Suprapubic skin (tissue), 4 donors: ENCODE measurements around the gene ANKRD40. TPM values are rescaled to one million over a fixed set of nuclear protein-coding genes. Genes with fewer than 3 reads are reported as not detected.

ENCODE experiments used
- DNase-seq, 2 donors: peaks; one replicate each; pipeline ENCODE4 v3.0.0-alpha.2; 2019; ENCODE audit warnings: low spot score in 2 of 2
- H3K27ac ChIP-seq: fragments of 200-600 bp; sonication (generic); one replicate; pipeline ENCODE4 v1.5.1; 2019
- H3K27me3 ChIP-seq: fragments of 200-600 bp; sonication (generic); one replicate; pipeline ENCODE4 v1.5.1; 2019
- H3K36me3 ChIP-seq: fragments of 200-600 bp; sonication (generic); one replicate; pipeline ENCODE4 v1.5.1; 2019
- H3K4me1 ChIP-seq: fragments of 200-600 bp; sonication (generic); one replicate; pipeline ENCODE4 v1.5.1; 2019
- H3K4me3 ChIP-seq: fragments of 200-600 bp; sonication (generic); one replicate; pipeline ENCODE4 v1.5.1; 2019; ENCODE audit warnings: mild to moderate bottlenecking
- H3K9me3 ChIP-seq: fragments of 200-600 bp; sonication (generic); one replicate; pipeline ENCODE4 v1.5.1; 2019
- CTCF ChIP-seq, 2 donors: fragments of 200-600 bp in 1 of 2; fragments of 450-650 bp in 1 of 2; sonication (generic) in 1 of 2; IDR thresholded peaks; one replicate each; pipeline ENCODE4 v1.5.1; 2016 to 2019; ENCODE audit warnings: antibody characterized with exemption in 2 of 2, mild to moderate bottlenecking in 1 of 2, moderate library complexity in 1 of 2
- EP300 ChIP-seq: sonication (generic); formaldehyde crosslinking; IDR thresholded peaks from one replicate; pipeline ENCODE4 v1.6.1; 2017; ENCODE audit warnings: antibody characterized with exemption
- POLR2A ChIP-seq, 2 donors: fragments of 450-650 bp; IDR thresholded peaks; one replicate each; pipeline ENCODE4 v1.6.1; 2017; ENCODE audit warnings: antibody characterized with exemption in 2 of 2, mild to moderate bottlenecking in 2 of 2, moderate library complexity in 2 of 2
- POLR2AphosphoS5 ChIP-seq, 3 donors: sonication (generic); formaldehyde crosslinking; IDR thresholded peaks; one replicate each; pipeline ENCODE4 v1.6.1; 2017; ENCODE audit warnings: antibody characterized with exemption in 3 of 3
- WGBS: methylation state at CpG from one replicate; pipeline ENCODE4 v1.1.5; 2018; 5-methylcytosine and 5-hydroxymethylcytosine counted together
- total RNA-seq, 4 donors: library from RNA; depleted of rRNA; stranded (reverse); fragments of >200 nt; gene quantifications; one replicate each; pipeline ENCODE4 v1.1.0, GENCODE V29; 2016

The ANKRD40 gene
- total RNA-seq, 4 donors from 2014 or later = 21.4 to 33.8 (median 26.6) TPM

GRCh38 chr17:50664788-50665458 lies 42.8 kb downstream of the ANKRD40 start:
- TF ChIP-seq POLR2A (IDR thresholded peaks at IDR 0.05) = no peak
- H3K4me3 ChIP-seq = no peak overlapping the region
- 86% methylated on average over 12 of the region's 12 CpGs for WGBS

DNA sequence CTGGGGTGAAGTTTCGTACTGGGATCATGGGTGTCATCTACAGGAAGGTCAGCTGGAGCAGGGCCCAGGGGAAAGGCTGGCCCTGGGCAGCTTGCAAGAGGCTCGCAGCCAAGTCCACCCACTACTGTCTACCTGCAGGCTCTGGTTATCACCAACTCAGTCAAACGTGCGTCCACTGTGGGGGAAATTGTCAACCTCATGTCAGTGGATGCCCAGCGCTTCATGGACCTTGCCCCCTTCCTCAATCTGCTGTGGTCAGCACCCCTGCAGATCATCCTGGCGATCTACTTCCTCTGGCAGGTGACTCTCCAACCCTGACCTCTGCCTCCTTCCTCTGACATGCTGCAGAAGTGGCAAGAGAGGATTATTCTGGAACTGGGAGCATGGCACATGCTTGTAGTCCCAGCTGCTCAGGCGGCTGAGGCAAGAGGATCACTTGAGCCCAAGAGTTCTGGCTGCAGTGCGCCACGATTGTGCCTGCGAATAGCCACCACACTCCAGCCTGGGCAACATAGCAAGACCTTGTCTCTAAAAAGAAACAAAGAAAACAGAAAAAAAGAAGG lies 43.8 kb downstream of the ANKRD40 start:
- 93% methylated on average over 8 of the region's 10 CpGs for WGBS

More at GRCh38 chr17:50664788-50665458, 42.8 kb downstream of the ANKRD40 start:
- no peak overlapping the region for H3K27ac ChIP-seq
- no peaks in the 10 kb centered on the region for H3K27me3 ChIP-seq
- H3K4me1 ChIP-seq = peaks cover 28% of the 10 kb centered on the region
- DNase-seq = no peak
- no peaks in the 10 kb centered on the region for H3K36me3 ChIP-seq
- H3K9me3 ChIP-seq = no peaks in the 10 kb centered on the region

DNA sequence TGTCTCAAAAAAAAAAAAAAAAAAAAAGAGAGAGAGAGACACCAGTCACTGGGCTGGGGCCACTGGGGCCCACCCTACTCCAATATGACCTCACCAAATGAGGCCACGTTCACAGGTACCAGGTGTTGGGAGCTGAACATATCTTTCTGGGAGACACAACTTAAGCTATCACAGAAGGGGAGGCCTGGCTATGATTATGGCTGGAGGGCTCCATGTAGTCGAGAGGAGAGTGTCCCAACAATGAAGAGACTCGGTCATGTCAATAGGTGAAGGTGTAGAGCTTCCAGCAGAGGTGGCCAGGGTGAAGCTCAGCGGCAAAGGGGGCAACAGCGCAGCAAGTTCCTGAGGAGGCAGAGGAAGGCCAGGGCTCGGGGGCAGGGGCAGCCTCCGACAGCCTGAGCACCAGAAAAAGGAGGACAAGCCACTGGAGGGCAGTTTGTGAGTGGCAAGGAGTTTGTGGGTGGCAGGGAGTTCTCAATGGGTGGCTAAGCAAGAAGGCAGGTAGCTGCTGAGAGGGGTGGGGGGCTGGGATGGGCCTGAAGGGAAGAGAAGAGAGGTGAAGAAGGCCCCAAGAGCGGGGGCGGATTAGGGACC lies 45.0 kb downstream of the ANKRD40 start:
- no peaks in the 10 kb centered on the region for H3K36me3 ChIP-seq
- no peak overlapping the region for H3K27ac ChIP-seq
- no peak overlapping the region for H3K4me3 ChIP-seq
- H3K27me3 ChIP-seq = no peaks in the 10 kb centered on the region
- H3K9me3 ChIP-seq = no peaks in the 10 kb centered on the region
- WGBS = 90% methylated on average over 9 of the region's 9 CpGs
- TF ChIP-seq CTCF (IDR thresholded peaks at IDR 0.05) (no peak), POLR2AphosphoS5 (IDR thresholded peaks at IDR 0.05) (no peak), POLR2A (IDR thresholded peaks at IDR 0.05) (no peak), EP300 (no peak)
- peaks cover 40% of the 10 kb centered on the region for H3K4me1 ChIP-seq
- peak in 1 of 2 donors; percentile 46 for DNase-seq

More for the DNA sequence above, 43.8 kb downstream of the ANKRD40 start:
- H3K27me3 ChIP-seq = no peaks in the 10 kb centered on the region
- no peak for DNase-seq
- TF ChIP-seq POLR2A (IDR thresholded peaks at IDR 0.05) = no peak
- no peak for TF ChIP-seq EP300
- no peak for TF ChIP-seq POLR2AphosphoS5 (IDR thresholded peaks at IDR 0.05)
- no peak for TF ChIP-seq CTCF (IDR thresholded peaks at IDR 0.05)
- H3K4me3 ChIP-seq = no peak overlapping the region
- H3K4me1 ChIP-seq = peaks cover 35% of the 10 kb centered on the region
- no peak overlapping the region for H3K27ac ChIP-seq
- H3K9me3 ChIP-seq = no peaks in the 10 kb centered on the region
- no peaks in the 10 kb centered on the region for H3K36me3 ChIP-seq

GRCh38 chr17:50661795-50662391 lies 45.8 kb downstream of the ANKRD40 start:
- H3K9me3 ChIP-seq = no peaks in the 10 kb centered on the region
- H3K27ac ChIP-seq = peak overlapping the region; percentile 1
- H3K4me1 ChIP-seq = peaks cover 40% of the 10 kb centered on the region
- no peaks in the 10 kb centered on the region for H3K27me3 ChIP-seq
- H3K4me3 ChIP-seq = no peak overlapping the region
- no peak for DNase-seq
- H3K36me3 ChIP-seq = no peaks in the 10 kb centered on the region
- no peak for TF ChIP-seq POLR2A (IDR thresholded peaks at IDR 0.05)
- peak in 1 of 3 donors; percentile 20 for TF ChIP-seq POLR2AphosphoS5 (IDR thresholded peaks at IDR 0.05)
- 28% methylated on average over 9 of the region's 9 CpGs for WGBS

- H3K36me3 ChIP-seq = no peaks in the 10 kb centered on the region
- no peaks in the 10 kb centered on the region for H3K9me3 ChIP-seq
- DNase-seq = no peak
- no peak for TF ChIP-seq POLR2A (IDR thresholded peaks at IDR 0.05)
- no peak for TF ChIP-seq EP300
- TF ChIP-seq CTCF (IDR thresholded peaks at IDR 0.05) = no peak
- 60% methylated on average over 5 of the region's 5 CpGs for WGBS
- H3K4me3 ChIP-seq = no peak overlapping the region
- H3K27ac ChIP-seq = peak overlapping the region; percentile 1
- no peaks in the 10 kb centered on the region for H3K27me3 ChIP-seq
- peaks cover 40% of the 10 kb centered on the region for H3K4me1 ChIP-seq
Observed at GRCh38 chr17:50661348-50661747, 46.4 kb downstream of the ANKRD40 start.

GRCh38 chr17:50660887-50661345 lies 46.8 kb downstream of the ANKRD40 start:
- no peak overlapping the region for H3K4me3 ChIP-seq
- DNase-seq = no peak
- no peaks in the 10 kb centered on the region for H3K36me3 ChIP-seq
- peaks cover 40% of the 10 kb centered on the region for H3K4me1 ChIP-seq
- 91% methylated on average over 5 of the region's 10 CpGs for WGBS
- no peaks in the 10 kb centered on the region for H3K9me3 ChIP-seq
- H3K27ac ChIP-seq = no peak overlapping the region
- TF ChIP-seq POLR2AphosphoS5 (IDR thresholded peaks at IDR 0.05) (no peak), CTCF (IDR thresholded peaks at IDR 0.05) (no peak), POLR2A (IDR thresholded peaks at IDR 0.05) (no peak), EP300 (no peak)
- H3K27me3 ChIP-seq = no peaks in the 10 kb centered on the region
